G401 (cell line): ENCODE data around the gene CEP76. TPM values are rescaled to one million over a fixed set of nuclear protein-coding genes. Genes with fewer than 3 reads are reported as not detected.
A peak's percentile ranks its signal among the peaks of the same experiment; 100 is the strongest.
"Not testable (repeated sequence)": the region's sequence is repeated elsewhere in the genome, so short reads cannot be mapped to it uniquely, and the experiment has no call there.

Source experiments
- DNase-seq: peaks from one replicate; pipeline ENCODE4 v3.0.0-alpha.2; 2015; ENCODE audit warnings: low spot score
- in situ Hi-C: cut with HindIII; loops from 2 replicates; pipeline ENCODE4 v1.10.0; 2016; ENCODE audit warnings: low sequenced_read_pairs, mixed read lengths
- total RNA-seq: library from RNA; depleted of rRNA; stranded (reverse); fragments of >200 nt; shearing (Covaris generic); gene quantifications from 2 replicates; pipeline ENCODE4 v1.2.3, GENCODE V29; 2014

The CEP76 gene
- total RNA-seq, 1 experiment from 2014 or later: 21.7 TPM

GRCh38 chr18:12652861-12653401, 49.6 kb downstream of the CEP76 start:
- in situ Hi-C loops: no loop called here
- no peak for DNase-seq

- DNase-seq: no peak
- in situ Hi-C loops: no loop called here
Observed at GRCh38 chr18:12651651-12652050, 50.9 kb downstream of the CEP76 start.

DNA sequence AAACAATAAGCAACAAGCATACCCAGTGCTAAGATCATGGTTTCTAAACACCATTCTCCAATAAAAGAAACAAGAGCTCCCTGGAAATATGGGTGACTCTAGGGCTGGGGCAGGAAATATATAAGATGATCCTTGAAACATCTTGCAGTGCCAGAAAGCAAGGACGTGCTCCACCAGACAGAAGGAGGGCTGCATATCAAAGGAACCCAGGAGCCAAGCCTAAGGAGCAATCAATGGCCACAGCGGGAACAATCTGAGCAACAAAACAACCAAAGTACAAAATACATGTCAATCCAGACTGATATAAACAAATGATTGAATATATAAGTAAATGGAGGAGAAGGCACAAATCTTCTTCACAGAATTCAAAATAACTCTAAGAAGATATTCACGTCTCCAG, 54.8 kb downstream of the CEP76 start:
- in situ Hi-C loops: no loop called here
- no peak for DNase-seq

DNA sequence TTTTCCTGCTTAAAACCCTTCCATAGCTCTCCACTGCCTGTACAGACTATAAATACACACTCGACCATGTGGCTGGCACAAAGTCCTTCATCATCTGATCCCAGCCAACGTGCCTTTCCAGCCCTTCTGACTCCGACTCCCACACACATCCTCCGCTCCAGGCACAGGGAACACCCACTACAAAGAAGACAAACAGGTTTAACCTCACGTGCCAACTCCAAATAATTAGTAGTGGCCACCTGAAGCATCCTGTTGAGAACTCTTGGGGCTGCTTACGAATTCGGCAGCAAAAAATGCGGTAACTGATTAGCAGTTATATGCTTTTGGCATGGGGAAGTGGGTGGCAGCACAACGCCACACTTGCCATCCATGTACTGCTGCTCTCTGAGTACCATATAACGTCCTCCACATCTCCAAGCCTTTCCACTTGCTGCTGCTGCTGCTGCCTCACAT, 56.7 kb downstream of the CEP76 start:
- in situ Hi-C loops: no loop called here
- DNase-seq: peak; percentile 90

GRCh38 chr18:12645254-12645653, 57.3 kb downstream of the CEP76 start:
- no peak for DNase-seq
- in situ Hi-C loops: no loop called here

DNA sequence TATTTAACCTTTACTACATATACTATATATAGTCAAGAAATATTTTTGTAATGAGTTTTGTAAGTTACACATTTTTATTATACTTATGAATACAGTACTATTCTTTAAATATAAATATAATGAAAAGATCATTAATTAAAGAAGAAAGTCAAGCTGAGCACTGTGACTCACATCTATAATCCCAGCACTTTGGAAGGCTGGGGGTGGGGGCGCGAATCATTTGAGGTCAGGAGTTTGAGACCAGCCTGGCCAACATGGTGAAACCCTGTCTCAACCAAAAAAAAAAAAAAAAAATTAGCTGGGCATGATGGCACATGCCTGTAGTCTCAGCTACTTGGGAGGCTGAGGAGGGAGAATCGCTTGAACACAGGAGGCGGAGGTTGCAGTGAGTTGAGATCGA, 58.8 kb downstream of the CEP76 start:
- DNase-seq, in situ Hi-C loops: not testable (repeated sequence)

DNA sequence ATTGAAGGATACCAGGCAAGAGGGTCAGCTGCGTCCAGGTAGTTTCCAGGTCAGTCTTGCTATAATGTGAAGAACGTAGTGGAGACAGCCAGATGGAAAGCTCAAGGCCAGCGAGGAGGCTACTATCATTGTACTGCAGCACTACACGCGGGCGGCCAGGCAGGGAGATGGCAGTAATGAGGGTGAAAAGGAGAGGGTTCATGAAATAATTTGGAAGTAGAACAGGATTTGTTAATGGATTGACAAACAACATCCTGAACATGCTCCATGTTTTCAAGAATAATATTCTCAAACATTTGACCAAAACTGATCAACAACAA, 61.7 kb downstream of the CEP76 start:
- in situ Hi-C loops: no loop called here
- DNase-seq: peak; percentile 34

GRCh38 chr18:12639990-12640880, 62.3 kb downstream of the CEP76 start:
- DNase-seq: peak; percentile 35

GRCh38 chr18:12638644-12639124, 63.8 kb downstream of the CEP76 start:
- DNase-seq: no peak
- in situ Hi-C loops: no loop called here

More at GRCh38 chr18:12639990-12640880, 62.3 kb downstream of the CEP76 start:
- in situ Hi-C loops: no loop called here

DNA sequence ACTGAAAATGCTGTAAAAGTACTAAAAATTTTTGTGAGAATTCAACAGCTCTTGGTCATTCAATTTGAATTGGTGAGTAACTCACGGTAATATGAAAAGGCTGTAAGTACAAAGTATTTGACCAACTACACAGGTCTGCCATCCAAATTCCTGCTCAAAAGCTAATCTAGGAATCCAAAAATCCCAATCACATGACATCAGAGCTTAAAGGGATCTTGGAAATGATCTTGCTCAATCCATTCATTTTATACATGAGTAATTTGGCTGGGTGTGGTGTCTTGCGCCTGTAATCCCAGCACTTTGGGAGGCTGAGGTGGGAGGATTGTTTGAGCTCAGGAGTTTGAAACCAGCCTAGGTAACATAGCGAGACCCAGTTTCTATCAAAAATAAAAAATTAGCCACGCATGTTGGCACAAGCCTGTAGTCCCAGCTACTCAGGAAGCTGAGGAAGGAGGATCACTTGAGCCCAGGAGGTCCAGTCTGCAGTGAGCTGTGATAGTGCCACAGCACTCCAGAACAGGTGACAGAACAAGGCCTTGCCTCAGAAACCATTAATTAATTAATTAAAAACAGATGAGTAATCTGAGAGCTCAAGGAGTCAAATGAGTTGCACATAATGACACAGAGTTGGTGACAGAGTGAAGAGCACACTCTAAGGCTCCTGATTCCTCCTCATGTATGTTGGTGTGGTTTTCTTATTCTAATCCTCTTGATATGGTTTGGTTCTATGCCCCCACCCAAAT, 64.5 kb downstream of the CEP76 start:
- DNase-seq: no peak
- in situ Hi-C loops: no loop called here

DNA sequence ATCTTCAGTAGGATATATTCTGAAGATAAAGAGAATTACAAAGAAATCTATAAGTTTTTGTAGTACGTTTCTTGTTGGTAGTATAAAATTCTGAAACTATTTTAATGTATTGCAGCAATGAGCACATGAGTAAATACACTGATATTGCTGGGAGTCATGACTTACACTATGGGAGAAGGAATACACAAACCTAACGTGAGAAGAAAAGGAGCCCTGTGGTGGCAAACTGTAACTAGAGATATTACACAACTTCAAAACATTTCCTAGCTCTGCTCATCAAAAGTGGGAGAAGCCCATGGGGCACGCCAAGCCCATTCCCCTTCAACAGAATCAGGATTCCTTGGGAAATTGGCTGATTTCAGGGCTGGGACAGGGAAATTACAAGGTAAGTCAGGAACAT, 65.1 kb downstream of the CEP76 start:
- no peak for DNase-seq
- in situ Hi-C loops: no loop called here

DNA sequence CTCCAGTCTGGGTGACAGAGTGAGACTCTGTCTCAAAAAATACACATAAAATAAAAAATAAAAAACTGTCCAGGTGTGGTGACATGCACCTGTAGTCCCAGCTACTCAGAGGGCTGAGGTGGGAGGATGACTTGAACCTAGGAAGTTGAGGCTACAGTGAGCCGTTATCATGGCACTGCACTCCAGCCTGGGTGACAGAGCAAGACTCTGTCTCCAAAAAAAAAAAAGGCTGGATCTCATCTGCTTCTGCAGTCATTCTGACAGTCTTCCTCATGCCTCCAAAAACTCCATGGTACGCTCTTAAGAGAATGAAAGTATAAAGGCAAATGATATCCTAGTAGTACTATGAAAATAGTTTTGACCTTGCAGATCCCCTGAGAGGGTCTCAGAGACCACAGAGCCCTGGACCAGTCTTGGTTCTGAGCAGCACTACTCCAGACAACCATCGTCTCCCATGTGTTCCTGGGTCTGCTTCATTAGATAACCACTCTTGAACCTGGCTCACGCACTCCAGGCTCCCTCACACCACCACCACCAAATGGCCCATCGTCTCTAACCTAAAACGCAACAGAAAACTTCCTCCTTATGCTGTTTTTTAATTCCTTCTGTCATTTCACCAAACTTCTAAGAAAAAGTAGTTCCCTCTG, 70.6 kb downstream of the CEP76 start:
- no peak for DNase-seq
- in situ Hi-C loops: no loop called here

- no peak for DNase-seq
- in situ Hi-C loops: no loop called here
Observed at GRCh38 chr18:12630136-12630535, 72.4 kb downstream of the CEP76 start.

DNA sequence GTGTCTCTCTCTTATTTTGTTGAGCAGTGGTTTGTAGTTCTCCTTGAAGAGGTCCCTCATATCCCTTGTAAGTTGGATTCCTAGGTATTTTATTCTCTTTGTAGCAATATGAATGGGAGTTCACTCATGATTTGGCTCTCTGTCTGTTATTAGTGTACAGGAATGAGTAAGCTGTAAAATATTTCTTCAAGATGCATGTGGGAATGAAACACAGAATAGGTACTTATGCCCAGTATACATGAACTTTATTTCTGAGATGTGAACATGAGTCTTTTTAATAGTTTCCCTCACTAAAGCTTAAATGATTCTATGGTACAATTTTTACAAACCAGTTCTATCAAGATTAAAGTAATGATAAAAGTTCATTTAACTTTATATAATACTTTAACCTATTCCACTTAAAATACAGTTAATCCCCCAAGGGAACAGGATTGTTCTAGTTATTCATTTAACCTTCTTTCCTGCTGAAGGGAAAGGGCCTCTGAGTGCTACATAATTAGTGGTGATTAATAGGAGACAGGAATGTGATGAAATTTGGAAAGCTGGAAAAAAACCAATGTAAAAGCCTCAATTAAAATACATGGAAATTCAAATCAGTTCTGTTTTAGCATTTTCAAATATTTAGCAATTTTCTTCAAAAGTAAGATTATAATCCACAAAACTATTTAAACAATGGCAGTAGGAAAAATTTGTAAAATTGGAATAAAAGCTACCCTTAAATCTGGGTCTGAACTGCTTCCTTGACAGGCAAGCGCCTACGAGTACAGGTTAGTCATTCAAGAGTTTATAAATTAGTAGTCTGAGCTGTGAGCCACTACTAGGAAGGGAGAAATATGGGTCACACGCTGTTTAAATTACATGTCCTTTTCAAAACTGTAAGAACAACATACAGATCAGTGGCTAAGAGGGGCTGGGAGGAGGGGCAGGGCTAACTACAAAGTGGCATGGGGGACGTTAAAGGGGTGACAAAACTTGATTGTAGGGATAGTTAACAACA, 73.5 kb downstream of the CEP76 start:
- in situ Hi-C loops: no loop called here
- no peak for DNase-seq

DNA sequence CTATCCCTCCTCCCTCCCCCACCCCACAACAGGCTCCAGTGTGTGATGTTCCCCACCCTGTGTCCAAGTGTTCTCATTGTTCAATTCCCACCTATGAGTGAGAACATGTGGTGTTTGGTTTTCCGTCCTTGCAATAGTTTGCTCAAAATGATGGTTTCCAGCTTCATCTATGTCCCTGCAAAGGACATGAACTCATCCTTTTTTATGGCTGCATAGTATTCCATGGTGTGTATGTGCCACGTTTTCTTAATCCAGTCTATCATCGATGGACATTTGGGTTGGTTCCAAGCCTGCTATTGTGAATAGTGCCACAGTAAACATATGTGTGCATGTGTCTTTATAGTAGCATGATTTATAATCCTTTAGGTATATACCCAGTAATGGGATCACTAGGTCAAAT, 75.3 kb downstream of the CEP76 start:
- in situ Hi-C loops, DNase-seq: not testable (repeated sequence)

- in situ Hi-C loops: no loop called here
- DNase-seq: no peak
Observed at GRCh38 chr18:12625241-12625640, 77.3 kb downstream of the CEP76 start.
